GM12892 (cell line): ENCODE measurements around the gene TRIM2. TPM values are rescaled to one million over a fixed set of nuclear protein-coding genes. Genes with fewer than 3 reads are reported as not detected.
"Not testable (repeated sequence)": the region's sequence is repeated elsewhere in the genome, so short reads cannot be mapped to it uniquely, and the experiment has no call there.

Experiments
- DNase-seq: peaks from one replicate; pipeline ENCODE4 v3.0.0; 2011; ENCODE audit not compliant: insufficient read length
- FAIRE-seq: peaks from 2 replicates; lab custom pipeline; 2011; peaks lifted over from hg19 to GRCh38; lab: Jason Lieb, UNC
- POLR2A ChIP-seq: IDR thresholded peaks from 2 replicates; pipeline ENCODE4 v1.6.1; 2011; ENCODE audit warnings: low read depth, low read length, control low read depth
- POLR2AphosphoS5 ChIP-seq: IDR thresholded peaks from 2 replicates; pipeline ENCODE4 v1.6.1; 2011; ENCODE audit warnings: low read depth, low read length, control low read depth
- TAF1 ChIP-seq: IDR thresholded peaks from 2 replicates; pipeline ENCODE4 v1.6.1; 2011; ENCODE audit warnings: low read depth, mild to moderate bottlenecking, control low read depth, low read length, borderline replicate concordance
- polyA plus RNA-seq: library from polyadenylated mRNA; unstranded; fragments of >200 nt; gene quantifications from one replicate; pipeline ENCODE4 v1.2.1, GENCODE V29; 2012; ENCODE audit warnings: missing spikeins, inconsistent platforms; ENCODE audit not compliant: missing spikeins

The TRIM2 gene
- polyA plus RNA-seq = 0.08 TPM

DNA sequence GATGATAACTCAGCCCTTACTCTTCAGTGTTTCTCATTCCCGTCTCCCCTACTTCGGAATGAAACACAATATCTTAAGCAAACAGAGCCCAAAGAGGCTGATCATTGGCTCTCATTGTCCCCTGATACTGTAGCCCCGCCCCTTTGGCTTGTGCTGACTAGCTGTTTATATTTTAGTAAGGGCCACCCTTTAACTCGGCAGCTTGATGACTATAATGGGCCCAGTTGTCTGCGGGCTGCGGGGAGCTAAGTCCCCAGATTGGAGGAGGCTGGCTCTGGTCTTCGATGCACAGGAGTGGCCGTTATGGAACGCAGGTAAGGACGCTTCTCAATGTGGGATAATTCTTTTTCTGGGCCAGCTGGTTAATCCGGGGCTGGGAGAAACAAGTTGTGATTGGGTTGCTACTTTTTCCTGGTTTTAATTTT is at the start of gene TRIM2:
Gene TRIM2, plus strand, starts transcription at position 197 of the 425 bp plus-strand sequence. Its CDS starts 88 bp downstream, at position 285.
- TF ChIP-seq TAF1 (no peak), POLR2AphosphoS5 (no peak), POLR2A (no peak)
- no peak for FAIRE-seq
- no peak for DNase-seq

DNA sequence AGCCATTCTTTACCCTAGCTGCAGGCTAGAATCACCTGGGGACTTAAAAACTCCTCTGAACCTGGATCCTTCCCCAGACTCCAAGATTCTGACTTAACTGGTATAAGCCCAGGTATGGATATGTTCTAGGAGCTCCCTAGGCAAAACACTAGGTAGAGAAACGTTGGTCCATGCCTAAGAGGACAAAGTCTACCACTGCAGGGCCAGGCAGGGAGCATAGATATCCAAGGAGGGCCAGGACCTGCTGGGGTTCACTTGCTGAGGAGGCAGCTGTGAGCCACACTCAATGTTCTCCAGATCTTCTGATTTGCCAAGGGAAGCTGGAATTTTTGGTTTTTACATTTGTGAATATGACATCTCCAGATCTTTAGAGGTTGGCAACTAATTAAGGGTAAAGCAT is 48.6 kb upstream of the TRIM2 start:
- DNase-seq = no peak
- TF ChIP-seq TAF1 = no peak
- no peak for TF ChIP-seq POLR2A
- no peak for TF ChIP-seq POLR2AphosphoS5
- FAIRE-seq = no peak

DNA sequence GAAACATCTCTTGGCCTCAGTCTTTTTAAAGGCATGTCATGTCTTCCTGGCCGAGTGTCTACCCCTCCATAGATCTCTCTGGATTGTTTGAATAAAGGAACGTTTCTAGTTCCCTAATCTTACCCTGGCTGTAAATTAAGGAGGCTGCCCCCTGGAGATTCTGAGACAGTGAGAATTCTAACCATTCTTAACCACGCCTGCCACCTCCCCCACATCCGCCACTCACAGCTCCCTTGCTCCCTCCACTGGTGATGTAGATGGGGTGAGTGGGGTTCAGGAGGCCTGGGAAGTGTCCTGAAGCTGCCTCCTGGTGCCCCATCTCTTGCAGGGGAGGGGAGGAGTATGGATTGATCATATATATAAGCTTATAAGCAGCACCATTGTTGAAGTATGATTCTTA is 48.0 kb upstream of the TRIM2 start:
- TF ChIP-seq POLR2A (no peak), POLR2AphosphoS5 (no peak), TAF1 (no peak)
- no peak for DNase-seq
- FAIRE-seq = peak; percentile 58

DNA sequence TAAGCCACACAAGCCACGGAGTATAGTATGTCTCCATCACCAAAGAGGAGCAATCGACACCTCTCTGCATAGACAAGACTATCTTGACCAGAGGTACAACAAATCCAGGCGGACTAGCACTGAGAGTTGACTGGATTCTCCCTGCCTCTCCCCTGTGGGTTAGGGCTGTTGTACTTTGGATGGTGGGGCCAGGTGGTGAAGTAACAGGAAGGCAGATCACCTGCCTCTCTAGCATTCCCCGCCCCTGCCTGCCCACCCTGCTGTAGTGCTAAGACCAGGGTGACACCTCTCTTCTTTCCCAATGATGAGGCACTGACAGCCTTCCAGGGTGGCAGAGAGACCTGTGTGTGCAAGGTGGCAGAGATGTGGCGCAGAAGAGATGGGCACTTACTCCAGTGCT is 47.5 kb upstream of the TRIM2 start:
- no peak for DNase-seq
- no peak for TF ChIP-seq POLR2A
- no peak for TF ChIP-seq TAF1
- TF ChIP-seq POLR2AphosphoS5 = no peak
- no peak for FAIRE-seq

DNA sequence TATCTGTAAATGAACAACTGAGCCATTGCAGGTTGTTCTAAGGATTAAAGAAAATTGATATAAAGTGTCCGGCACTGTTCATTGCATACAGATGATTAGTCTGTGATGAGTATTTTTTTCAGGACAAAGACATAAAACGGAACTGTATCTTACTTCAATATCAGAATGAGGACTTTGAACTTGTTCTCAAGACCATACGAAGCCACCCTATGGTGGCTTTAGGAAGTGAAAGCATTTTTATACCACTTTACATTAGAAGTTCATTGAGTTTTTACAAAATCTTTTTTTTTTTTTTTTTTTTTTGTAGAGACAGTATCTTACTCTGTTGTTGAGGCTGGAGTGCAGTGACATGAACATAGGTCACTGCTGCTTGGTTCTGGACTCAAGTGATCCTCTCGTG is 45.2 kb upstream of the TRIM2 start:
- no peak for TF ChIP-seq POLR2A
- no peak for TF ChIP-seq POLR2AphosphoS5
- no peak for TF ChIP-seq TAF1
- no peak for FAIRE-seq
- no peak for DNase-seq

DNA sequence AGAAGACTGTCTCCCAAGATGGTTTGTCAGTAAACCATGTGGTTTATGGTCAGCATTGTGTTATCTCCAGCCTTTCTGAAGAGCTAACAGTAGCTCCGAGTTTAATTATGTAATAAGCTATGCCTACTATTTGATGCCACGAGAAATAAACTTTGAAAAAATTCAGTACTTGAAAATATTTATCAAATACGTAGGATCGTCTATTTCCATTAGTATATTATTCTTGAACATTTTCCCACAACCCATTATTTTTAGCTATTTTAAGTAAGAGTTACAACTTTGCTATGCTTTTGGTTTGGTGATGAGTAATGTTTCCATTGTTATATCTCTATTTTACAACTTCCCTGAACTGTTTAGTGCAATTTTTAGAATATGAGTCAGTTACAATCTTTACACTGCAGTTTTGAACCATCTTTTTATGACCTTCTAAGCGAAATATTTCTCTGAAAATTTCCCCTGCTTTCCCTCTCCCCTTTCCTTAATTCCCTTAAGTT is 44.5 kb upstream of the TRIM2 start:
- FAIRE-seq (no peak), DNase-seq (no peak)
- TF ChIP-seq POLR2A = no peak

DNA sequence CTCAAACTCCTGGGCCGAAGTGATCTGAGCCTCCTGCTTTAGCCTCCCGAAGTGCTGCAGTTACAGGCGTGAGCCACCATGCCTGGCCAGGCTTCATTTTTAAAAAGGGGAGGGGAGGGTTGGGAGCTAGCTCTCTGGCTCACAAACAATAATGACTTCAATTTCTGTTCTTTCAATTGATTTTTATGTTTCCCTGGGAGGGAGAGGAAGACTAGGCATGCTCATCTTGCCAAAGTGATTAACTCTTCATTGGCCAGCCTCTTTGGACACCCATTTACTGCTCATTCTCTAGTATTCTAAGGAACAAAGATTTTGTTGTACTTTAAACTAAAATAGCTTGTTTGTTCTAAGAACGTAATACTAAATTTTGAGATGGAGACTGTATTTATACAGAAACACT is 43.4 kb upstream of the TRIM2 start:
- no peak for TF ChIP-seq TAF1
- no peak for TF ChIP-seq POLR2A
- TF ChIP-seq POLR2AphosphoS5 = no peak
- DNase-seq (no peak), FAIRE-seq (no peak)

DNA sequence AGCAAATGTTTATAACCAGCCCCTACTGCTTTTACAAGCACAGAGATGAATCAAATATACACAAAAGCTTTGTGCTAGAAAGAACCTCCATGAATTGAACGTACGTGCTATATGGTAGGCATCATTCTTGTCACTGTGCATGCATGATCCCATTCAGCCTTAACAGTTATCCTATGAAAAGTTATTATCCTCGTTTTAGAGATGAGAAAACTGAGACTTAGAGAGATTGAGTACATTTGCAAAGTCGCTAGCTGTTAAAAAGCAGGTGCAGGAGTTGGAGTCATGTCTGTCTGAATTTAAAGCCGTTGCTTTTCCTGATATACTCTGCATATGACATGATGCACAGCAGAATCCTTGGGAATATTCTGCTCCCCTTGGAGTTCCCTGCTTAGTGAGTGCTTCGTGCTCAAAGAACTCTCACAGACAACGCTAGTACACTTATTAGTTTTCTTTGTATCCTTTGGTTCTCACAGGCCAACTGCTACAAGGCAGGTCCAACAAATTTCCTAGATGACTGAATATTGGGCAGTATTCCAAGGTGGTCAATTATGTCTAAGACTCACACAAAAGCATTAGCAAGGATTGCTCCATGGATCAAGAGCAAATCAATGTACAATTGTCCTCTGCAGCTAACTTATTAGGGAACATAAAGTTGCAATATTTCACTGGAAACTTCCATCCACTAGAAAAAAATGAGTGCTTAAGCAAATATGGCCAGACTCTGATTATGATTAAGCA is 42.8 kb upstream of the TRIM2 start:
- FAIRE-seq (no peak), DNase-seq (no peak)
- no peak for TF ChIP-seq POLR2A

DNA sequence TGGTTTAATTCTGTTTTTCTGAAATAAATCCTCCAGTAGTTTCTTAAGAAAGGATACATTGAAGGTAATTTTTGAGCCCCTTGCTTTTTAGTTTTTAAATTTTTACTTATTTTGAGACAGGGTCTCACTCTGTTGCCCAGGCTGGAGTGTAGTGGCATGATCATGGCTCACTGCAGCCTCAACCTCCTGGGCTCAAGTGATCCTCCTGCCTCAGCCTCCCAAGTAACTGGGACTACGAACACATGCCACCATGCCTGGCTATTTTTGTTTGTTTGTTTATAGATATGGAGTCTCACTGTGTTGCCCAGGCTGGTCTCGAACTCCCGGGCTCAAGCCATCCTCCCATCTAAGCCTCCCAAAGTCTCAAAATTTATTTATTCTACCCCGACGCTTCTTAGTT is 39.0 kb upstream of the TRIM2 start:
- not testable (repeated sequence) for FAIRE-seq, DNase-seq

DNA sequence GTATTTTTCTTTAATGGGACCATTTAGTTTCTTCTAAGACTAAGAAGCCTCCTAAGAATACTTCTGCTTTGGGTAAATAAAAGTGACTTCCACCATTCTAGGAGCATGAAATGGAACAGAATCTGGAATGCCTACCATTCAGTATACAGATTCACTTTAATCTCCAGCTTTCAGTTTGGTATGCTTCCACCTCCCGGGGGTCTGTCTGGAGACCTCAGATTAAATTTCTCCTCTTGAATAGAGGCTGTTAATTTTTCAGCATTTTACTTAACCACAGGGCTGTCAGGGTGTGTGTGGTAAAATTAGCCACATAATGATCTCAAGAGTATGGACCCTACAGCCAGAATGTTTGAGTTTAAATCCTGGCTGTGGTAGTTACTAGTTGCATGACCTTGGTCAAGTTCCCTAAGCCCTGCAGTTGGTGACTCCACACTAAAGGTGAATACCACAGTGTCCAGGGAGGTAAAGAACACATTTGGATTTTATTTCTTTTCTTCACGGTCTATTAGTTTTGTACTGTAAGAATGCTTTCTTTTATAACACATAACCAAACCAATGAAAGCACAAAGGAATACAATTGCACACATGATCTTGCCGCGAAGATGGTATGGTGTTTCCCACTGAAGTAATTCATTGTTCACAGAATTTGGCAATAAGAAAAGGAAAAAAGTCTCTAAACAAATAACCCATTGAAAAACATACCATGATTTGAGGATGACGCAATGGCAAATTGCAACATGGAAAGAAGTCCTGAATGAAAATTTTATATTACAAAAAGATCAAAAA is 37.3 kb upstream of the TRIM2 start:
- no peak for DNase-seq
- TF ChIP-seq POLR2A (no peak), POLR2AphosphoS5 (no peak), TAF1 (no peak)
- FAIRE-seq = no peak

DNA sequence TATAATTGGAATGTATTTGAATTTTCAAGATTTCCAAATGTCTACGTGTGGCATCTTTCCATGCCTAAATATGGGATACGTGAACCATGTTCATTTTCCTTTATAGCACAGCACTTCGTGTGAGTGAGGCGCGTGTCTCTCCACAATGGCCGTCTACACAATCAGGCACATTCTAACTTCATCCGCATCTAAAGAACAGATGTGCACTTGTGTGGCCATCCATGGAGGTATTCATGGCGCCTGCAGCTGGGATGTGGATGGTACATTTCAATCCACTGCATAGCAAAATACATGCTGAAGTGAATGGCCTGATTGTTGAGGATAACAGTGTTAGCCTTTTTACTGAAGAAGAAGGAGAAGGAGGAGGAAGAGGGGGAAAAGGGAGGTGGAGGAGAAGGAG is 34.5 kb upstream of the TRIM2 start:
- DNase-seq (no peak), FAIRE-seq (no peak)
- TF ChIP-seq POLR2A (no peak), POLR2AphosphoS5 (no peak), TAF1 (no peak)

DNA sequence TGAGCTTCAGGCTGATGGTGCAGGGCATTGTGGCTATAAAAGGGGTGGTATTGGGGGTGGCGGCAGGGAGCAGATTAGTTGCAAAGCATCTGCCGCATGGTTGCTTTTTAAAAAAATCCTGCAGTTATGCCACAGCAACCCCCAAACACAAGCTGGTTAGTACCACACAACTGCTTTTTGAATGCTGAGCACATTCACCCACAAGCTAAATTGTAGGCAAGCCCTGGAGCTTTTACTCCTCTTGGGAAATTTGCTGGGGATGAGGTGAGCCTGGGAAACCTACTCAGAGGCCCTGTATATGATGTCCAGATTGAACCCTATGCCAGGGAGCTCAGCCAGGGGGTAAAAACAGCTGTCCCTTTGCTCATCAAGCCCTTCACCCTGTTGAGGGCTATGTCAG is 33.8 kb upstream of the TRIM2 start:
- no peak for DNase-seq
- no peak for TF ChIP-seq TAF1
- no peak for TF ChIP-seq POLR2AphosphoS5
- no peak for TF ChIP-seq POLR2A
- FAIRE-seq = no peak
